Gastrocnemius medialis (tissue), 4 donors: Measurements from ENCODE around the gene OR8B3.

ENCODE experiments used
- POLR2A ChIP-seq, 2 donors: fragments of 450-650 bp; IDR thresholded peaks; one replicate each; pipeline ENCODE4 v1.6.1; 2017; ENCODE audit warnings: antibody characterized with exemption in 2 of 2, mild to moderate bottlenecking in 2 of 2, moderate library complexity in 2 of 2
- TF ChIP-seq, protein P1 (sequence below), 5 experiments: fragments of 450-650 bp in 3 of 5; fragments of 200-600 bp in 2 of 5; sonication (generic) in 2 of 5; IDR thresholded peaks in 4 of 5; conservative IDR thresholded peaks in 1 of 5; 1 replicate in 4 of 5; 2 replicates in 1 of 5; pipeline ENCODE4 v1.5.1; 2016 to 2019; ENCODE audit warnings: antibody characterized with exemption in 5 of 5, mild to moderate bottlenecking in 3 of 5, moderate library complexity in 3 of 5

- TF ChIP-seq POLR2A (IDR thresholded peaks at IDR 0.05) = no peak
- TF ChIP-seq, protein P1, sequence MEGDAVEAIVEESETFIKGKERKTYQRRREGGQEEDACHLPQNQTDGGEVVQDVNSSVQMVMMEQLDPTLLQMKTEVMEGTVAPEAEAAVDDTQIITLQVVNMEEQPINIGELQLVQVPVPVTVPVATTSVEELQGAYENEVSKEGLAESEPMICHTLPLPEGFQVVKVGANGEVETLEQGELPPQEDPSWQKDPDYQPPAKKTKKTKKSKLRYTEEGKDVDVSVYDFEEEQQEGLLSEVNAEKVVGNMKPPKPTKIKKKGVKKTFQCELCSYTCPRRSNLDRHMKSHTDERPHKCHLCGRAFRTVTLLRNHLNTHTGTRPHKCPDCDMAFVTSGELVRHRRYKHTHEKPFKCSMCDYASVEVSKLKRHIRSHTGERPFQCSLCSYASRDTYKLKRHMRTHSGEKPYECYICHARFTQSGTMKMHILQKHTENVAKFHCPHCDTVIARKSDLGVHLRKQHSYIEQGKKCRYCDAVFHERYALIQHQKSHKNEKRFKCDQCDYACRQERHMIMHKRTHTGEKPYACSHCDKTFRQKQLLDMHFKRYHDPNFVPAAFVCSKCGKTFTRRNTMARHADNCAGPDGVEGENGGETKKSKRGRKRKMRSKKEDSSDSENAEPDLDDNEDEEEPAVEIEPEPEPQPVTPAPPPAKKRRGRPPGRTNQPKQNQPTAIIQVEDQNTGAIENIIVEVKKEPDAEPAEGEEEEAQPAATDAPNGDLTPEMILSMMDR (IDR thresholded peaks at IDR 0.05 in 4 of 5, conservative IDR thresholded peaks at IDR 0.05 in 1 of 5) = no peak
Measured at GRCh38 chr11:124424384-124424921, 25.6 kb upstream of the OR8B3 start, which contains the start of gene OR8B4.
